GM13977 (cell line): ENCODE results near the gene TMEM132E.

Experiments
- DNase-seq: peaks from one replicate; pipeline ENCODE4 v3.0.0; 2012; ENCODE audit warnings: low spot score
- CTCF ChIP-seq: IDR thresholded peaks from 2 replicates; pipeline ENCODE4 v1.5.1; 2012; ENCODE audit warnings: mild to moderate bottlenecking, control low read depth; ENCODE audit not compliant: insufficient read depth; ENCODE audit errors: extremely low read depth, missing control alignments
- in situ Hi-C: fragments of 300-500 bp; cut with MboI; formaldehyde crosslinking; loops from one replicate; pipeline ENCODE4 v1.12.0; 2022; ENCODE audit warnings: low sequenced_read_pairs, low pct_unique_long_range_greater_than_20kb, mixed read lengths, inconsistent platforms; ENCODE audit not compliant: unreplicated experiment

The TMEM132E gene

GRCh38 chr17:34653511-34653910, 74.1 kb downstream of the TMEM132E start:
- DNase-seq: no peak
- in situ Hi-C loops: no loop called here
- no peak for TF ChIP-seq CTCF

GRCh38 chr17:34654276-34654880, 75.0 kb downstream of the TMEM132E start:
- in situ Hi-C loops: no loop called here
- TF ChIP-seq CTCF: no peak

GRCh38 chr17:34654881-34655276, 75.5 kb downstream of the TMEM132E start:
- no peak for TF ChIP-seq CTCF
- in situ Hi-C loops: no loop called here
- DNase-seq: no peak

More at GRCh38 chr17:34654276-34654880, 75.0 kb downstream of the TMEM132E start:
- no peak for DNase-seq

GRCh38 chr17:34656801-34657200, 77.4 kb downstream of the TMEM132E start:
- in situ Hi-C loops: no loop called here
- no peak for TF ChIP-seq CTCF
- no peak for DNase-seq

GRCh38 chr17:34658811-34659560, 79.6 kb downstream of the TMEM132E start:
- no peak for DNase-seq
- no peak for TF ChIP-seq CTCF
- in situ Hi-C loops: no loop called here

- in situ Hi-C loops: no loop called here
- no peak for TF ChIP-seq CTCF
Observed at GRCh38 chr17:34663714-34664113, 84.3 kb downstream of the TMEM132E start.

More at GRCh38 chr17:34663714-34664113, 84.3 kb downstream of the TMEM132E start:
- no peak for DNase-seq
